PC-3 (cell line): Measurements from ENCODE around the gene PRRG3.

ENCODE experiments used
- EZH2 ChIP-seq: fragments of 300-600 bp; sonication (generic); IDR thresholded peaks from one replicate; pipeline ENCODE4 v1.6.1; 2017; ENCODE audit warnings: antibody characterized with exemption, mild to moderate bottlenecking, low read length; ENCODE audit not compliant: unreplicated experiment
- EZH2phosphoT487 ChIP-seq: fragments of 300-600 bp; sonication (generic); IDR thresholded peaks from 2 replicates; pipeline ENCODE4 v1.6.1; 2018; ENCODE audit warnings: mild to moderate bottlenecking, antibody characterized with exemption, low read length, borderline replicate concordance
- TF ChIP-seq, protein P1 (sequence below): fragments of 300-600 bp; sonication (generic); conservative IDR thresholded peaks from 2 replicates; pipeline ENCODE4 v1.5.1; 2017; ENCODE audit warnings: antibody characterized with exemption, low read depth, mild to moderate bottlenecking, low read length

DNA sequence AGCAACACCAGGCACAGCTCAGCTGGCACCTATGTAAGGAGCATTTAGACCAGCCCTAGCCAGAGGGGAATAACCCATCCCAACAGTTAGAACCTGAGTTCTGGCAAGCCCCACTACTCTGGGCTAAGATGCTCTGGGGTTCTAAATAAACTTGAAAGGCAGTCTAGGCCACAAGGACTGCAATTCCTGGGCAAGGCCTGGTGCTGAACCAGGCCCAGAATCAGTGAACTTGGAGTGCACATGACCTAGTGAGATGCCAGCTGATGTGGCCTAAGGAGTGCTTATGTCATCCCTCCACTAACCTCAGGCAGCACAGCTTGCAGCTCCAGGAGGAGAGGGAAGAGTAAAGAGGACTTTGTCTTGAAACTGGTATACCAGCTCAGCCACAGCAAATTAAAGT lies 7.6 kb upstream of the PRRG3 start:
- TF ChIP-seq, protein P1, sequence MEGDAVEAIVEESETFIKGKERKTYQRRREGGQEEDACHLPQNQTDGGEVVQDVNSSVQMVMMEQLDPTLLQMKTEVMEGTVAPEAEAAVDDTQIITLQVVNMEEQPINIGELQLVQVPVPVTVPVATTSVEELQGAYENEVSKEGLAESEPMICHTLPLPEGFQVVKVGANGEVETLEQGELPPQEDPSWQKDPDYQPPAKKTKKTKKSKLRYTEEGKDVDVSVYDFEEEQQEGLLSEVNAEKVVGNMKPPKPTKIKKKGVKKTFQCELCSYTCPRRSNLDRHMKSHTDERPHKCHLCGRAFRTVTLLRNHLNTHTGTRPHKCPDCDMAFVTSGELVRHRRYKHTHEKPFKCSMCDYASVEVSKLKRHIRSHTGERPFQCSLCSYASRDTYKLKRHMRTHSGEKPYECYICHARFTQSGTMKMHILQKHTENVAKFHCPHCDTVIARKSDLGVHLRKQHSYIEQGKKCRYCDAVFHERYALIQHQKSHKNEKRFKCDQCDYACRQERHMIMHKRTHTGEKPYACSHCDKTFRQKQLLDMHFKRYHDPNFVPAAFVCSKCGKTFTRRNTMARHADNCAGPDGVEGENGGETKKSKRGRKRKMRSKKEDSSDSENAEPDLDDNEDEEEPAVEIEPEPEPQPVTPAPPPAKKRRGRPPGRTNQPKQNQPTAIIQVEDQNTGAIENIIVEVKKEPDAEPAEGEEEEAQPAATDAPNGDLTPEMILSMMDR, result no peak
- no peak for TF ChIP-seq EZH2phosphoT487
- no peak for TF ChIP-seq EZH2
